Stimulated activated CD8-positive, alpha-beta memory T cell treated with anti-CD3 and anti-CD28 coated beads, Interleukin-4, amount 100 ng/mL, for 1 hour (primary cell): ENCODE data around the gene PON2.

ENCODE experiments used
- DNase-seq, 2 donors: peaks; one replicate each; pipeline ENCODE4 v3.0.0-alpha.2; 2020; ENCODE audit warnings: low read depth in 2 of 2, low spot score in 1 of 2

The PON2 gene

DNA sequence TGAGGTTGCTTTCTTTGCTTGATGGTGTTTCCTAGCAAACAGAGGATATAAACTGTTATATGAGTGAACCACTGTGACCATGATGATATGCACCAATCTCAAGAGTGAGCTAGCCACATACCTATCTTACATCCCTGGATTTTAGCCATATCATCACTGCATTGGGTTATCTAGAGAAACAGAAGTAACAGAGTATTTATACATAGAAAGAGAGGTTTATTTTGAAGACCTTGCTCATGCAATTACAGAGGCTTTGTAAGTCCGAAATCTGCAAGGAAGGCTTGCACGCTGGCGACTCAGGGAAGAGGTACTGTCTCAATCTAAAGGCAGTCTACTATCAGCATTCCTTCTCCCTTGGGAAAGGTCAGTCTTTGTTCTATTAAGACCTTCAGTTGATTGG lies 11.8 kb upstream of the PON2 start:
- DNase-seq: no peak

DNA sequence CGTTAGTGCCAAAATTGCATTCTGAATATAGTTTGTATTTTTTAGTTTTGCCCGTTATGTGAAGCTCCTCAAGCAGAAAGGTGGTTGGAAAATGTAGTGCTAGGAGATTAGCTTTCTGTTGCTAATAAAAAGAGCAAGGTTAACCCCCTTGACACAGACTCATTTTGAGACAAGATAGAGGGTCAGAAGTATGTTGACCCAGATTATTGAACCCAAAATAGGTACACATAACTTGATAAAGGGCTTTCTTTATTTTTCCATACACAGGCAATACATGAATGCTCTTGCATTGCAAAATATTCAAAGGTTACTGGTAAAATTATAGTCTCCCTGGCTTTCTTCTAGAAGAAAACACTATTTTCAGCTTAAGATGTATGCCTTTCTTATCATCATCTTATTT lies 10.0 kb upstream of the PON2 start:
- DNase-seq: no peak

DNA sequence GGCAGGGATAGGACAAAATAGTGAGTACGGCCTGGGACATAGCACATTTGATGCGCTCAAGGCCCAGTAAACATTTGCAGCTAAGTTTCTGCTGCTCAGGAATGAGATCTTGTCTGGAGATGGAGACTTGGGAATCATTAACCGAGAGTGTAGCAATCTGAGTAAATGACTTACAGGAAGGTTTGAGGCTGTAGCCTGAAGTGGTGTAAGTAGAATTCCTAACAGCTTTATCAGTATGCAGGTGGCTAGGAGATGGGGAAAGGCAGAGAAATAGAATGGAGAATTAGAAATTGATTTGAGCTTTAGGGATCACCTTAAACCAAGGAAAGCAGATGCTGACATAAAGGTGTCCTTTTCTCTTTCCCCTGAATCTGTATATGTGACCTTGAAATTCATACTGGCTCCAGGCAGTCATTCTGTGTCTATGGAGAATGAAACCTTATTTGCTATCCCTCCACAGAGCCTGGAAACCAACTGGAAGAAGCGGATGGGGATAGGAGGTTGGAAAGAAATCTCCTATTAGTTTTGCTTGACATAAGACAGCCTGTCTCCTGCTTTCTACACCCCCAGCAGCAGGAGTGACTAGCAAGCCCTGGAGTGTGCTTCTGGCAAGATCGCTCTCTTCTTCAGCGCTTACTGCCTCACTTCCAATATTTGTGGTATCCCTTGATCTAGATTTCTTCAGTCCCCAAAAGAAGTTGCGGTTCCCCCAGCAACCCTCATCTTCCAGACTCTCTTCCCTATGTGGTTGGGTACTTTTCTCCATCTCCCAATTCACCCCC lies 6.4 kb upstream of the PON2 start:
- DNase-seq: no peak

DNA sequence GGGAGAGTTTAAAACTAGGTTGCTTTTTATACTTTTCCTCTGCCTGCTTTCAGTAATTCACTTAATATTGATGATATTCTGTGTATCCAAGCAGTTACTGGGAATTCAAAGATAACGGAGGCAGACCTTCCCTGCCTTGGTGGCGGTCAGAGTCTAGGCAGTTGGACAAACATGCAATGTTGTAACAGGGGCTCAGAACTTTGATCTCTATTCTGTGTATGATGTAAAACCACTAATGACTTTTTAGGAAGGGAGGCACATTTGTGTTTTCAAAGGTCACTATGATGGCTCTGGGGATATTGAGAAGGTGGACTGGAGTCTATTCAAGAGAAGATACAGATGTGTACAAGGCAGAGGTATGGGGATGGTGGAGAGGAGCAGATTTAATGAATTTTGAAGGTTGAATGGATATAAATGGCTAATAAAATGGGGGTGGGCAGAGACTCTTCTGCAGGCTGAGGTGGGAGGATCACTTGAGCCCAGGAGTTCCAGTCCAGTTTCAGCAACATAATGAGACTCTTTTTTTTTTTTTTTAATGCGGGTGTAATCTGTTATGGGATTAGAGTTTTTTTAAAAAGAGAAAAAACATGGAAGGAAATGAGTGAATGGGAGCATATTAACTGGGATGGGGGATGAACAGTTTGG lies 5.7 kb upstream of the PON2 start:
- no peak for DNase-seq

DNA sequence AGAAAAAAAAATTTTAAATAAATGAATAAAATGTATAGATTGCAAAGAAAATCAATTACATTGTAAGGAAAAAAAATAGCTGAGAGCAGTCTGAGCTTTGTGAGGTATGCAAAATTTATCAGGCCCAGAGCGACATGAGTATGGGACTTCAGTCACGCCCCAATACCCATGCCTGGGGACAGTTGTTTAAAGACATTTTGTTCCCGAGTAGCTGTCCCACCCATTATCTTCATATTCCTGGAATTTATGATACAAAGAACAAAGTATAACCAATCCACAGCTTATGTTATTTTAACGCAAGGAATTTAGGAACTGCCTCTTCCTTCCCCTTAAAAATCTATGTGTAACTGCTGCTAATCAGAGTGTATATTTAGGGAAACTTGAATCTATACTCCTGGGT lies 1.6 kb upstream of the PON2 start:
- no peak for DNase-seq

DNA sequence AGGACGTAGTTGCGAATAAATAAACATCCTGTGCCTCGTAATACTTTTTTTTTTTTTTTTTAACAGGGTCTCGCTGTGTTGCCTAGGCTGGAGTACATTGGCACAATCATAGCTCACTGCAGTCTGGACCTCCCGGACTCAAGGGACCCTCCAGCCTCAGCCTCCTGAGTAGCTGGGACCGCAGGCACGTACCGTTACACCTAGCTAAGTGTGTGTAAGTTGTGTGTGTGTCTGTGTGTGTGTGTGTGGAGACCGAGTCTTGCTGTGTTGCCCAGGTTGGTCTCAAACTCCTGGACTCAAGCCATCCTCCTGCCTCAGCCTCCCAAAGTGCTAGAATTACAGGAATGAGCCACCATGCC lies 573 bp upstream of the PON2 start:
- DNase-seq: no peak

DNA sequence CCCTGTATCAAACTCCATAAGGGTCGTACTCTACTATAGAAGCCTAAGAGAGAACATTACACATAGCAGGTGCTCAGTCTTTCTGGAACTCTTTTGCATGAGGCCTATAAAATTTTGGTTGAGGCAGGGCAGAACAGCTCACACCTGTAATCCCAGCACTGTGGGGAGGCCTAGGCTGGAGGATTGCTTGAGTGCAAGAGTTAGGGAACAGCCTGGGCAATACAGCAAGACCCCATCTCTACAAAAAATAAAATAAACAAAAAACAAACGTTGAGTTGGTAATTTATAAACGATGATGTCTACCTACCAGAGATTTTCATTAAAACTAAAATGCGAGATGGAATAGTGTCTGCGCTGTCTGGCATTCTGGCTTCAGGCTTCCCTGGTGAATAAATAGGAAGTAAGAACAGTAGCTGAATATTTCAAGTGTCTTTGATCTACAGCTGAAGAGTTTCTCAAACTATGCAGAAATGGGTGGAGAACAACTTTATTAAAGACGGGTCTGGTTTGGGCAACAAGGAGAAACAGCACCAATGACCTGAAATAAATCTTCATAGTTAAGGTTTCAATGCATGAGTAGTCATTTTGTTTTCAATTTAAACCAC lies 774 bp downstream of the PON2 start:
- no peak for DNase-seq

DNA sequence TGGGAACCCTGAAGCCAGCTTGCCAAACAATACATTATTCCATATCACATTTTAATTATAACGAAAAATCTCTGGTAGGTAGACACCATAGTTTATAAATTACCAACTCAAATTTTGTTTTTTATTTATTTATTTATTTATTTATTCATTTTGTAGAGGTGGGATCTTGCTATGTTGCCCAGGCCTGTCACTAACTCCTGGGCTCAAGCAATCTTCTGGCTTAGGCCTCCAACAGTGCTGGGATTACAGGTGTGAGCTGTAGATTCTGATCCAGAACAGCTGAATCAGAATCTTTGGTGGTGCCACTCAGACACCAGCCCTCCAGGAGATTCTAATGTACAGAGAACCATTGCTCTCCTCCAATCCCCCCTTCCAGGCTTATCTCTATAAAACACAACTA lies 1.7 kb downstream of the PON2 start:
- no peak for DNase-seq

DNA sequence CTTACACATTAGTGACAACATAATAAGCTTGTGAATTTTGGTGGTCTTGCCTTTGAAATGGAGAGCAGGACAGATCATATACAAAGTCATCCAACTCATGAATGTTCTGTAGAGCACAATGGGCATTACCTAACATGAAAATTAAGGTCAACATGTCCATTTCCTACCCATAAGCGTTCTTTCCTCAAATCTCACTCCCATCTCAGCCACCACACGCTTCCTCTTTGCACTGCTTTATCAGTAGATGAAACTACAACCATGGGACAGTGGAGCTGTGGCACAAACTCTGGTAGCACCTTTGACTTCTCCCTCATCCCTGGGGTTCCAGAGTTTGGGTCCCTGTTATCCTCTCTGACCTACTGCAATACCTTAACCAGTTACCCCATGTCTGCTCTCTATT lies 2.2 kb downstream of the PON2 start:
- DNase-seq: no peak

DNA sequence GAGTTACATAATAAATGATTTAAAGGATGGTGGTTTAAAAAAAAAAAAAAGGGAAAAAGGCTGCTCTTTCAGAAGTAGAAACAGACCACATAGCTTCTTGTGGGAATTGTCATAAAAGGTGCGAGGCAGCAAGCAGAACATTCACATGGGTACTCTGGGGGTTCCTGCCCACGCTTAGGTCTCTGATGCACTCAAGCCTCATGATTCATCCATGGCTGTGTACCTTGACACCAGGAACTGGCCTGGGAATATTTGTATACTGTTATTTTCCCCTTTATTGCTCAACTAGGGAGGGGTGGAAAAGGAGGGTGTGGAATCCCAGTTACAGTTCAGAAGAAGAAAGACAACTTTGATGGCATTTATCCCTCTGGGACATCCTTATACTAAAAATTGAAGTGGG lies 4.0 kb downstream of the PON2 start:
- DNase-seq: no peak

DNA sequence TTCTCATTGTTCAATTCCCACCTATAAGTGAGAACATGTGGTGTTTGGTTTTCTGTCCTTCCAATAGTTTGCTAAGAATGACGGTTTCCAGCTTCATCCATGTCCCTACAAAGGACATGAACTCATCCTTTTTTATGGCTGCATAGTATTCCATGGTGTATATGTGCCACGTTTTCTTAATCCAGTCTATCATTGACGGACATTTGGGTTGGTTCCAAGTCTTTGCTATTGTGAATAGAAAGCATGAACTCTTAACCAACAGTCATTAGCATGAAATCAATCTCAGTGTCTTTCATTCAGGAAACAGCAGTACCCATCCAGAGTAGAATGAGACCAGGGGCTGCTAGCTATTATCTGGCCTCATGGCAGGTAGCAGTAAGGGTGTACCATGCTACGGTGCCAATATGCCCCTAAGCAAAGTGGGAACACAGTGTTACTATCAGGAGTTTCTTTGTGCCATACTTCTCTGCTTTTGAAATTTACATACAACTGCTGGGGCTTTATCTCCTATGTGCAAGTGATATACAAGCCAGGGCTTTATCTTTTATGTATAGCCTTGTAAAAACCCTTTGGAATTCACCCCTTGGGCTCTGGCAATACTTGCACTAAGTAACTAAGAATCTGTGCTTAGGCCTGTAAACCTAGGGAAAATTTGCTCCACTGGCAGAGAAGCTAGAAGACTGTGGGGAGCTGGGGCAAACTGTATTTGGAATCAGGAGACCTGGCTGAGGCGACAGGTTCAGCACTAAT lies 5.4 kb downstream of the PON2 start:
- no peak for DNase-seq

DNA sequence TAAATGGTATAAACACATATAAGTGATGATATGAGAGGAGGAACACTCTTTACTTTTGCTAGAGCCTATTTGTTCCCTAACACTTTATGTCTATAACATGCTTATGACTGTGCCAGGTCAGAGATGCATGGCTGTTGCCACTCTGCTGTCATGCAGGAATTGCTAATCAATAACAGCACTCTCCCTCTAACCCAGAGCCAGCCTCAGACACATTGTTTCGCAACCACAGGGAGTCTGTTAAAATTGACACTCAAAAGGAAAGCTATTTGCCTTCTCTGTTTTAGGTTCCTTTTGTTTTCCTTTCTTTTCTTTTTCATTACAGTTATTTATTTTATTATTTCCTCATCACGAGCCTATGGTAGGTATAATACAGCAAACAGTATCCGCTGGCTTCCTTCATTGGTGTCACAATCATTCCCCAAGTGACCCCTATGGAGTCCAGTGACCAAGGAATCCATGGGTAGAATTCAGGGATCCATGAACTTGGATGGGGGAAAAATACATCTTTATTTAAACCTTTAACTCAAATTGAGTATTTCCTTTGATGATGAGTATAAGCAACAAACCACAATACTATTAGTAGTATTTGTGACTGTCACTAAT lies 6.8 kb downstream of the PON2 start:
- no peak for DNase-seq

DNA sequence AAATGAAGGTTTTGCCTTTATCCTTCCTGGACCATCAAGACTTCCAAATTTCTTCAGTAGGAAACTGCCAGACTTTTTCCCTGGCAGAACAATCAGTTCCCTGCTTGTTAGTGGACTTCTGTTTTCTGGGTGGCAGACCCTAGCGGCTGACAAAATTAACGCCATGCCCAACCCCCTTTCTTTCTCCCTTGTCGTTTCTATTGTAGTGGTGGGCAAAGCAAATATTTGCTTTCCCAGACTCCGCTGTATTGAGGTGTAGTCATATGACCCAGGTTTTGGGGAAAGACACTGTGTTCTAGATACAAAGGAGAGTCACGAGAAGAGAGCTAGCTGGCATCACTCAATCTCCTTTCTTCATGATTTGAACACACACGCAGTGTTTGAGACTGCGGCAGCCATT lies 7.7 kb downstream of the PON2 start:
- no peak for DNase-seq

DNA sequence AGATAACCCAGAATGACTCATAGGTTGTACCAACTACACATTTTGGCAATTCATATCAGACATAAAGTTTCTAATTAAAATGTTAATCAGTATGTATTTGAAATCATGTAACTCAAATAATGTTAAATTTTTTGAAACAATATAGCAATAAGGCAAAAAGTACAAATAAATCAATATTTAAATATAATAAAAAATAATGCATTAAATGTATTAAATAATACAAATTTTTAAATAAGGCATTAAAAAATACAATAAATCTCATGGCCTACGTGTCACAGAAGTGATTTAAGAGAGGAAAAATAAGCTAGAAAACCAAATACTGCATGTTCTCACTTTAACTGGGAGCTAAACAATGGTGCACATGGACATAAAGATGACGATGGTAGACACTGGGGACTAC lies 9.1 kb downstream of the PON2 start:
- DNase-seq: no peak

DNA sequence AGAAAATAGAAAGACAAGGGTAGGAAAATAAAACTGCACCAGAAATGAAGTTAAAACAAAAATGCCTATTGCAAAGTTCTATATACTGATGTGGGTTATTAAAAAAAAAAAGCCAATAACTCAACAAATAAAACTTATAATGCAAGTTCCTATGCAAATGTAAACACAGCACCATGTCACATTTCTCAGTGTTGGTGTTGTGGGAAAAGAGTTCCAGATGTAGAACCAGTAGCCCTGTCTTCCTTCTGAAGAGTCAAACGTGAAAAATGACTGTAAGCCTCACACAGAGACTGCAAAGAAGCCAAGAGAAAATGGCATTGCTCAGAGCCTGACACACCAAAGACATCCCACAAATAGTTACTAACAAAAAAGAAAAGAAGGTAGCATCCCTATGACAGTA lies 10.1 kb downstream of the PON2 start:
- no peak for DNase-seq

DNA sequence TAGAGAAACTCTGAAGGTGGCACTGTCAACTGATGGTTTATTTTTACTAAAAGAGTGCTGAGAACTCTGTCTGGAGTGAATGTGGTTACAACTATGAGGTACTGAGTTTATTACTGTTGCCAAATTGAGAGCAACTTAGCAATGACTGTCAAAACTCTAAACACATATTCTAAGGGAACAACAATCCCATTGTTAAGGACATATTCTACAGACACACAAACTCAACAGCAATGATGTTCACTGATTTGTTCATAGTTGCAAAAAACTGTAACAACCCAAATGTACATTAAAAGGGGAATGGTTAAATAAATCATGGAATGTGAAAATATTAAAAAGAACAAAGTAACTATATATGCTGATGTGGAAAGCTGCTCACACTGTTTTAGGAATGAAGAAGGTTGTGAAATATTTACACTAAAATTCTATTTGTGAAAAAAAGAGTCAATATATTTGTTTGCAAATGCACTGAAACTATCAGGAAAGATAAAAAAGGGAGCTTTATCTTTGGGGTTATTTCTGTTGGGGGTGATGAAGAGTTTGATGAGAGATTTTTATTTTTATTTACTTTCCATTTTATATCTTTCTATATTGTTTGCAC lies 12.9 kb downstream of the PON2 start:
- no peak for DNase-seq

DNA sequence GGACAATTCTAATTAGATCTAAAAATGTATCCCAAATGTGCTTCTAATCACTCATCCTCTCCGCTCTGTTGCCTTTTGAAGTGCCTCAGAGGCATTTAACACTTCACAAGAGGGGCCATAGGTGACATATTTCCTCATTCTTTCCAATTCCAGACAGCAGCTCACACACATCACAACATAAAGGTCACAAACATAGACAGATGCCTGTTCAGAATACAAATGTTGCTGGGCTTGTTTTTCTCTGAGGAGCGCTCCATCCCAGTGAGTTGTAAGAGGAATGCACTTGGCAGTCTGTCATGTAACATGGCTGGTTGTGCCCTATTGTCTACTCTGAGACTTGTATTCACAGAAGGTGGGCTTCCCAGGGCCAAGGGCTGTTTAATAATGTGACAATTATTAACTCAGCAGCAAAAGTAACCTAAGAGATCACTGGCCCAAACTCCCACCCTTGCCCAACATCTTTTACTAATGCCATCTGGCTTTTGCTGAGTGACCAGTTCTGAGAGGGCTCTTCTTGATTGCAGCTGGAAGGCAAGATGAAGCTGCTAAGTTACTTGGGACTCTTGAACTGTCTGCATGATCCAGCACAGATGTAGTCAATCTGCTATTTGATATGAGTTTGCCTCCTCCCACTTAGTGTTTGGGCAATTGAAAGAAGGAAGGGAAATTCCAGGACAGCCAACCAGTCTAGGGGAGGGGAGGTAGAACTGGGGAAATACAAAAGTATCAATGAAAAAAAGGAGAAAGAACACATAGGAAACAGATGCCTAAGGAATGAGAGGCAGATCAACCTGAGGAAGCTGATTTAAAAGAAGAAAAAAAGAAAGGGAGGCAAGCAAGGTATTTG lies 13.6 kb downstream of the PON2 start:
- no peak for DNase-seq

DNA sequence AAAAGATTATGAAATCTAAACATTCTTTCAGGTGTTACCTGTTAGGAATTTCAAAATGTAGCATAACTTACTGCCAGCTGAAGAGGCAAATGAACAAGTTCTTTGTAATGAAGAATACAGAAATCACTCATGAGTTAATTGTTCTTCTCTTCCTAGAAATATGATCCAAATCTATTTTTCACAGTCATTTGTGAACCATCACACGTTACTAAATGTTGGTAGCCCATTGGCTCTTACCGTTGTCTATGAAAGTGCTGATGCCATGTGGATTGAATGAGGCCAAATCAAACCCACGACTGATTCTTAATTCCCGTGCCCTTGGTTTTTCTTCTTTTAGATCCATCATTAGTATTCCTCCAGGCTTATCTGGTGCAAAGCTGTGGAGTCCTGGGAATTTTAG lies 22.8 kb downstream of the PON2 start:
- no peak for DNase-seq

DNA sequence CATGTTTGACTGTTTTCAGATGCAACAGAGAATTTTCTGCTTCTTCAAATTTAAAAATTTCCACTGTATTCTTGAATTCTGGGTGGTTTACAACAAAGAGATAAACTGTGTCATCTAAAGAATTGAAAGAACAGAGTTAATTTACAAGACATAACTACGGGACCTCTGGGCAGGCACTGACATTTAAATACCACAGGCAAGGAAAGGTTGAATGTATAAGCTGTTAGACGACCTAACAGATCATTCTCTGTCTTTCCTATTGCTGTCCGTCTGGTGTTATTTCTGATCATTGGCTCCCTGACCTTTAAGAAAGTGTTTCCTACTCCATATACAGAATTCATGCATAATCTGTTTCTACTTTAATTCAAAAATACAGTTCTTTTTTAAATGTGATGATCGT lies 23.2 kb downstream of the PON2 start:
- DNase-seq: no peak

DNA sequence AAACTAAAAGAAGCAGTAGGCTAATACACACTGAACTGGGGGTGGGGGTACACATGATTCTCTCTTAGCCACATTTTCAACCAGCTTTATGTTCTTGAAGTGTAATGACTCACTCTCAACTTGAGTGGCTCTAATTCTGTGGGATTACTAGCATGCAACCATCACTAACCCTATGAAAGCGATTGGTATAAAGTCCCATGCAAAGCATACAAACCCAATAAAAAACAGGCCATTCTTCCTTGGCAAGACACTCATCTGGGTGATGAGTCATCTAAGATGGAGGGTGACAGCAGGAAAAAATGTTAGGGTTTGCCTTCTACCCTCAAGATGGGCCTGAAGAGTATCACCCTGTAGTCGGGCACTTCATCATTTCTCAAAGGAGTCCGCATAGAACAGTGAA lies 23.8 kb downstream of the PON2 start:
- no peak for DNase-seq
